OCI-LY7 (cell line): ENCODE data around the gene POLD2. TPM values are rescaled to one million over a fixed set of nuclear protein-coding genes. Genes with fewer than 3 reads are reported as not detected.

ENCODE experiments used
- BruUV-seq: library from RNA; stranded (reverse); fragments of 400-500 nt; replicated peaks from 2 replicates; lab custom pipeline; 2021; lab: Mats Ljungman, UMichigan
- CTCF ChIA-PET: fragments of 300-600 bp; sonication (Branson Sonifier 250); formaldehyde crosslinking; loops from one replicate; lab custom pipeline; 2022; ENCODE audit warnings: antibody characterized with exemption; ENCODE audit not compliant: unreplicated experiment; lab: Charles Lee
- POLR2A ChIA-PET: fragments of 300-600 bp; sonication (Branson Sonifier 250); formaldehyde crosslinking; loops from one replicate; lab custom pipeline; 2022; ENCODE audit warnings: antibody characterized with exemption; lab: Charles Lee
- DNase-seq: peaks from one replicate; pipeline ENCODE4 v3.0.0-alpha.2; 2015; ENCODE audit warnings: low spot score
- H2AFZ ChIP-seq: fragments of 200-600 bp; sonication (generic), shearing (Covaris generic); 2 replicates; pipeline ENCODE4 v1.6.1; 2014; ENCODE audit warnings: mild to moderate bottlenecking, antibody characterized with exemption, low read length, moderate library complexity
- H3K27ac ChIP-seq: fragments of 200-600 bp; sonication (generic); 2 replicates; pipeline ENCODE4 v1.5.1; 2014; ENCODE audit warnings: mixed run types, low read depth, mild to moderate bottlenecking, moderate library complexity, low read length, inconsistent platforms; ENCODE audit not compliant: poor library complexity, severe bottlenecking
- H3K36me3 ChIP-seq: fragments of 200-600 bp; sonication (generic); 2 replicates; pipeline ENCODE4 v1.6.1; 2014; ENCODE audit warnings: mild to moderate bottlenecking, antibody characterized with exemption, low read length, moderate library complexity, mixed read lengths; ENCODE audit not compliant: insufficient read depth
- H3K4me1 ChIP-seq: fragments of 200-600 bp; sonication (generic); 2 replicates; pipeline ENCODE4 v1.5.1; 2014; ENCODE audit warnings: mild to moderate bottlenecking, low read length; ENCODE audit not compliant: insufficient read depth, poor library complexity, severe bottlenecking
- H3K4me2 ChIP-seq: fragments of 200-600 bp; sonication (generic); 2 replicates; pipeline ENCODE4 v1.6.1; 2014; ENCODE audit warnings: mild to moderate bottlenecking, low read length
- H3K4me3 ChIP-seq: fragments of 200-600 bp; sonication (generic); 2 replicates; pipeline ENCODE4 v1.5.1; 2014; ENCODE audit warnings: mild to moderate bottlenecking, low read depth, low read length; ENCODE audit not compliant: poor library complexity, severe bottlenecking
- H3K79me2 ChIP-seq: fragments of 200-600 bp; sonication (generic); 2 replicates; pipeline ENCODE4 v1.6.1; 2016; ENCODE audit warnings: low read depth, mild to moderate bottlenecking, low read length, moderate library complexity, mixed read lengths; ENCODE audit not compliant: insufficient read depth
- H3K9me2 ChIP-seq: fragments of 200-600 bp; sonication (generic); 2 replicates; pipeline ENCODE4 v1.6.1; 2016; ENCODE audit warnings: mild to moderate bottlenecking, low read length, mixed read lengths; ENCODE audit not compliant: insufficient read depth
- H3K9me3 ChIP-seq: fragments of 200-600 bp; sonication (generic); 2 replicates; pipeline ENCODE4 v1.6.1; 2014; ENCODE audit warnings: mild to moderate bottlenecking, mixed run types, low read length, mixed read lengths
- H4K20me1 ChIP-seq: fragments of 200-600 bp; sonication (generic); 2 replicates; pipeline ENCODE4 v1.6.1; 2014; ENCODE audit warnings: mild to moderate bottlenecking, antibody characterized with exemption, low read length, moderate library complexity, mixed read lengths; ENCODE audit not compliant: insufficient read depth
- EZH2phosphoT487 ChIP-seq: fragments of 200-600 bp; sonication (generic); IDR thresholded peaks from 2 replicates; pipeline ENCODE4 v1.6.1; 2018; ENCODE audit warnings: low read depth, borderline replicate concordance, mild to moderate bottlenecking, mixed run types, antibody characterized with exemption, low read length, moderate library complexity, mixed read lengths
- intact Hi-C: fragments of 100-400 bp; cut with micrococcal nuclease; formaldehyde crosslinking; loops from one replicate; pipeline ENCODE4 v1.10.0; 2022; ENCODE audit not compliant: unreplicated experiment
- total RNA-seq, 2 experiments: library from RNA; depleted of rRNA in 1 of 2; stranded (reverse); fragments of >200 nt in 1 of 2; shearing (Covaris generic) in 1 of 2; gene quantifications; 2 replicates each; pipeline ENCODE4 v1.2.3, GENCODE V29; 2014 to 2022
- TF ChIP-seq, protein P1 (sequence below): fragments of 200-600 bp; sonication (generic); conservative IDR thresholded peaks from 2 replicates; pipeline ENCODE4 v1.5.1; 2014; ENCODE audit warnings: mild to moderate bottlenecking, antibody characterized with exemption, low read length, moderate library complexity, mixed read lengths

The POLD2 gene
- total RNA-seq, 2 experiments from 2014 or later: 230 to 261 TPM

- Histone ChIP-seq H3K4me1 (peaks cover 98% of the 10 kb centered on the region), H3K9me3 (no peaks in the 10 kb centered on the region), H3K9me2 (no peaks in the 10 kb centered on the region), H3K79me2 (no peaks in the 10 kb centered on the region), H2AFZ (peak overlapping the region; percentile 16; the same call in 1 of the 2 replicates), H3K36me3 (no peaks in the 10 kb centered on the region), H3K4me2 (peak overlapping the region; percentile 71), H4K20me1 (no peaks in the 10 kb centered on the region), H3K27ac (peak overlapping the region; percentile 98), H3K4me3 (peak overlapping the region; percentile 53)
- POLR2A ChIA-PET: interaction anchor here (0.8 to 1.8 kb wide), 3 partner anchors 22 to 27 kb away, joined by 3 to 11 read pairs (median 3); partner anchors contain the start of gene POLD2
- DNase-seq: peak; percentile 84
- CTCF ChIA-PET: interaction anchor here (0.6 to 1.0 kb wide), 2 partner anchors 11 to 56 kb away, joined by 3 to 4 read pairs; no protein-coding TSS in a partner anchor
- TF ChIP-seq EZH2phosphoT487: no peak
- TF ChIP-seq, protein P1, sequence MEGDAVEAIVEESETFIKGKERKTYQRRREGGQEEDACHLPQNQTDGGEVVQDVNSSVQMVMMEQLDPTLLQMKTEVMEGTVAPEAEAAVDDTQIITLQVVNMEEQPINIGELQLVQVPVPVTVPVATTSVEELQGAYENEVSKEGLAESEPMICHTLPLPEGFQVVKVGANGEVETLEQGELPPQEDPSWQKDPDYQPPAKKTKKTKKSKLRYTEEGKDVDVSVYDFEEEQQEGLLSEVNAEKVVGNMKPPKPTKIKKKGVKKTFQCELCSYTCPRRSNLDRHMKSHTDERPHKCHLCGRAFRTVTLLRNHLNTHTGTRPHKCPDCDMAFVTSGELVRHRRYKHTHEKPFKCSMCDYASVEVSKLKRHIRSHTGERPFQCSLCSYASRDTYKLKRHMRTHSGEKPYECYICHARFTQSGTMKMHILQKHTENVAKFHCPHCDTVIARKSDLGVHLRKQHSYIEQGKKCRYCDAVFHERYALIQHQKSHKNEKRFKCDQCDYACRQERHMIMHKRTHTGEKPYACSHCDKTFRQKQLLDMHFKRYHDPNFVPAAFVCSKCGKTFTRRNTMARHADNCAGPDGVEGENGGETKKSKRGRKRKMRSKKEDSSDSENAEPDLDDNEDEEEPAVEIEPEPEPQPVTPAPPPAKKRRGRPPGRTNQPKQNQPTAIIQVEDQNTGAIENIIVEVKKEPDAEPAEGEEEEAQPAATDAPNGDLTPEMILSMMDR: no peak
- intact Hi-C loops: no loop called here
- no TSS peak for BruUV-seq
Observed at GRCh38 chr7:44100458-44101302, 22.7 kb downstream of the POLD2 start.

GRCh38 chr7:44099669-44100068 is 23.7 kb downstream of the POLD2 start:
- POLR2A ChIA-PET: interaction anchor here (1.1 to 5.4 kb wide), 4 partner anchors 11 to 33 kb away, joined by 4 to 38 read pairs (median 12); partner anchors contain the start of genes POLD2 and POLM
- H3K4me1 ChIP-seq: peaks cover 98% of the 10 kb centered on the region

More at GRCh38 chr7:44099669-44100068, 23.7 kb downstream of the POLD2 start:
- H3K4me2 ChIP-seq: peak overlapping the region; percentile 71
- peak overlapping the region; percentile 98 for H3K27ac ChIP-seq
- H3K79me2 ChIP-seq: no peaks in the 10 kb centered on the region
- TF ChIP-seq, protein P1: no peak
- TF ChIP-seq EZH2phosphoT487: no peak
- H3K9me3 ChIP-seq: no peaks in the 10 kb centered on the region
- DNase-seq: no peak
- intact Hi-C loops: loop anchor here (5.0 kb wide), 1 partner anchor 898 kb away; no protein-coding TSS in a partner anchor
- no TSS peak for BruUV-seq
- CTCF ChIA-PET: no interaction called here
- H3K9me2 ChIP-seq: no peaks in the 10 kb centered on the region
- H4K20me1 ChIP-seq: no peaks in the 10 kb centered on the region
- no peak overlapping the region for H2AFZ ChIP-seq
- H3K36me3 ChIP-seq: no peaks in the 10 kb centered on the region
- no peak overlapping the region for H3K4me3 ChIP-seq
